NOMO-1 treated with DMSO at 0.1 percent for 48 hours (cell line): ENCODE measurements around the gene UVSSA.
"Not testable (repeated sequence)": the region's sequence is repeated elsewhere in the genome, so short reads cannot be mapped to it uniquely, and the experiment has no call there.

Experiments
- DNase-seq: peaks from one replicate; lab custom pipeline; 2025; ENCODE audit not compliant: unreplicated experiment; lab: John Stamatoyannopoulos, UW

The UVSSA gene

GRCh38 chr4:1360423-1361283 is 13.6 kb downstream of the UVSSA start:
- DNase-seq: no peak

GRCh38 chr4:1361431-1361830 is 14.4 kb downstream of the UVSSA start:
- no peak for DNase-seq

- DNase-seq: no peak
Observed at GRCh38 chr4:1362046-1362445, 15.0 kb downstream of the UVSSA start.

GRCh38 chr4:1362521-1362920 is 15.5 kb downstream of the UVSSA start:
- no peak for DNase-seq

GRCh38 chr4:1363513-1363912 is 16.5 kb downstream of the UVSSA start:
- no peak for DNase-seq

- DNase-seq: no peak
Observed at GRCh38 chr4:1364217-1364616, 17.2 kb downstream of the UVSSA start.

GRCh38 chr4:1364748-1365147 is 17.7 kb downstream of the UVSSA start:
- DNase-seq: no peak

GRCh38 chr4:1365271-1366178 is 18.5 kb downstream of the UVSSA start:
- DNase-seq: no peak

- no peak for DNase-seq
Observed at GRCh38 chr4:1366371-1367229, 19.6 kb downstream of the UVSSA start.

GRCh38 chr4:1367230-1367935 is 20.4 kb downstream of the UVSSA start:
- DNase-seq: no peak

- DNase-seq: no peak
Observed at GRCh38 chr4:1367936-1368289, 20.9 kb downstream of the UVSSA start.

GRCh38 chr4:1368421-1369090 is 21.5 kb downstream of the UVSSA start:
- DNase-seq: no peak

GRCh38 chr4:1369091-1369450 is 22.1 kb downstream of the UVSSA start:
- DNase-seq: no peak

- no peak for DNase-seq
Observed at GRCh38 chr4:1369479-1370079, 22.6 kb downstream of the UVSSA start.

- no peak for DNase-seq
Observed at GRCh38 chr4:1370321-1371124, 23.5 kb downstream of the UVSSA start.

GRCh38 chr4:1371176-1372165 is 24.5 kb downstream of the UVSSA start:
- no peak for DNase-seq

GRCh38 chr4:1372576-1372975 is 25.6 kb downstream of the UVSSA start:
- not testable (repeated sequence) for DNase-seq
